H9 (cell line): ENCODE measurements around the gene CDH22. TPM values are rescaled to one million over a fixed set of nuclear protein-coding genes. Genes with fewer than 3 reads are reported as not detected.

Experiments used
- DNase-seq: peaks from one replicate; pipeline ENCODE4 v3.0.0-alpha.2; 2017
- H2AFZ ChIP-seq: one replicate; pipeline ENCODE4 v1.6.1; 2013; ENCODE audit warnings: mild to moderate bottlenecking, low read length, control low read depth, moderate library complexity
- H2AK5ac ChIP-seq: 2 replicates; pipeline ENCODE4 v1.6.1; 2013; ENCODE audit warnings: low read length, control low read depth, mixed read lengths; ENCODE audit not compliant: insufficient read length
- H2BK120ac ChIP-seq: one replicate; pipeline ENCODE4 v1.6.1; 2013; ENCODE audit warnings: low read depth, mild to moderate bottlenecking, low read length, control low read depth, inconsistent platforms; ENCODE audit not compliant: poor library complexity, severe bottlenecking
- H2BK12ac ChIP-seq: 2 replicates; pipeline ENCODE4 v1.6.1; 2013; ENCODE audit warnings: low read length, control low read depth, mixed read lengths, low read depth; ENCODE audit not compliant: insufficient read length
- H2BK15ac ChIP-seq: 2 replicates; pipeline ENCODE4 v1.6.1; 2013; ENCODE audit warnings: low read depth, low read length, control low read depth
- H2BK20ac ChIP-seq: one replicate; pipeline ENCODE4 v1.6.1; 2013; ENCODE audit warnings: low read depth, mild to moderate bottlenecking, low read length, control low read depth, inconsistent platforms; ENCODE audit not compliant: poor library complexity, severe bottlenecking
- H2BK5ac ChIP-seq: 2 replicates; pipeline ENCODE4 v1.6.1; 2013; ENCODE audit warnings: low read length, control low read depth, mixed read lengths; ENCODE audit not compliant: insufficient read length
- H3K14ac ChIP-seq: 2 replicates; pipeline ENCODE4 v1.6.1; 2013; ENCODE audit warnings: low read length, control low read depth; ENCODE audit not compliant: insufficient read depth
- H3K18ac ChIP-seq: 2 replicates; pipeline ENCODE4 v1.6.1; 2013; ENCODE audit warnings: low read depth, mild to moderate bottlenecking, mixed read lengths, low read length, control low read depth; ENCODE audit not compliant: insufficient read length
- H3K23ac ChIP-seq: 2 replicates; pipeline ENCODE4 v1.6.1; 2013; ENCODE audit warnings: low read length, control low read depth, mixed read lengths, low read depth; ENCODE audit not compliant: insufficient read length
- H3K23me2 ChIP-seq: 2 replicates; pipeline ENCODE4 v1.6.1; 2013; ENCODE audit warnings: low read depth, mild to moderate bottlenecking, mixed read lengths, low read length, control low read depth; ENCODE audit not compliant: insufficient read length, poor library complexity, severe bottlenecking
- H3K27ac ChIP-seq: 2 replicates; pipeline ENCODE4 v1.5.1; 2013; ENCODE audit warnings: low read length, control low read depth, mixed read lengths, low read depth; ENCODE audit not compliant: insufficient read length
- H3K27me3 ChIP-seq: 2 replicates; pipeline ENCODE4 v1.6.1; 2013; ENCODE audit warnings: low read length, control low read depth, inconsistent platforms; ENCODE audit not compliant: insufficient read depth
- H3K4ac ChIP-seq: 2 replicates; pipeline ENCODE4 v1.6.1; 2013; ENCODE audit warnings: low read depth, mild to moderate bottlenecking, control low read depth, inconsistent platforms, low read length, moderate library complexity
- H3K4me1 ChIP-seq: 2 replicates; pipeline ENCODE4 v1.6.1; 2013; ENCODE audit warnings: low read length, control low read depth, inconsistent platforms; ENCODE audit not compliant: insufficient read depth
- H3K4me2 ChIP-seq: 2 replicates; pipeline ENCODE4 v1.6.1; 2013; ENCODE audit warnings: low read length, control low read depth, mixed read lengths; ENCODE audit not compliant: insufficient read length, insufficient read depth
- H3K56ac ChIP-seq: 2 replicates; pipeline ENCODE4 v1.6.1; 2013; ENCODE audit warnings: low read depth, mild to moderate bottlenecking, mixed read lengths, low read length, control low read depth; ENCODE audit not compliant: insufficient read length
- H3K79me1 ChIP-seq: 2 replicates; pipeline ENCODE4 v1.6.1; 2013; ENCODE audit warnings: low read depth, mild to moderate bottlenecking, moderate library complexity, low read length, control low read depth, inconsistent platforms; ENCODE audit not compliant: insufficient read depth, poor library complexity, severe bottlenecking
- H3K79me2 ChIP-seq: 2 replicates; pipeline ENCODE4 v1.6.1; 2013; ENCODE audit warnings: low read length, control low read depth, inconsistent platforms; ENCODE audit not compliant: insufficient read depth
- H3K9ac ChIP-seq: 2 replicates; pipeline ENCODE4 v1.6.1; 2013; ENCODE audit warnings: low read length, control low read depth, mixed read lengths; ENCODE audit not compliant: insufficient read length; ENCODE audit errors: extremely low read depth
- H3K9me3 ChIP-seq: one replicate; pipeline ENCODE4 v1.6.1; 2013; ENCODE audit warnings: low read depth, low read length, inconsistent platforms; ENCODE audit not compliant: control insufficient read depth
- H3T11ph ChIP-seq: one replicate; pipeline ENCODE4 v1.6.1; 2013; ENCODE audit warnings: mild to moderate bottlenecking, low read length, control low read depth, inconsistent platforms
- H4K20me1 ChIP-seq: one replicate; pipeline ENCODE4 v1.6.1; 2013; ENCODE audit not compliant: control insufficient read depth, insufficient read length, insufficient read depth
- H4K5ac ChIP-seq: 2 replicates; pipeline ENCODE4 v1.6.1; 2013; ENCODE audit warnings: low read depth, mild to moderate bottlenecking, mixed read lengths, low read length, control low read depth; ENCODE audit not compliant: insufficient read length
- H4K8ac ChIP-seq: replicated peaks from 2 replicates; pipeline ENCODE4 v1.6.1; 2013; ENCODE audit warnings: low read length, control low read depth, mixed read lengths, low read depth; ENCODE audit not compliant: insufficient read length
- H4K91ac ChIP-seq: 2 replicates; pipeline ENCODE4 v1.6.1; 2013; ENCODE audit warnings: low read depth, mild to moderate bottlenecking, moderate library complexity, mixed read lengths, low read length, control low read depth; ENCODE audit not compliant: insufficient read length
- H3K27ac Mint-ChIP-seq, 3 experiments: 2 replicates in 2 of 3; 3 replicates in 1 of 3; pipeline ENCODE4 v1.8.0; 2020 to 2021; ENCODE audit warnings: mixed read lengths in 3 of 3, mild to moderate bottlenecking in 1 of 3, moderate library complexity in 1 of 3
- H3K27me3 Mint-ChIP-seq: 2 replicates; pipeline ENCODE4 v1.8.0; 2021; ENCODE audit warnings: low read depth, mild to moderate bottlenecking, moderate library complexity, mixed read lengths
- H3K36me3 Mint-ChIP-seq, 3 experiments: 2 replicates in 2 of 3; 3 replicates in 1 of 3; pipeline ENCODE4 v1.8.0; 2020 to 2021; ENCODE audit warnings: low read depth in 3 of 3, mixed read lengths in 3 of 3; ENCODE audit not compliant: insufficient read depth in 1 of 3
- H3K4me1 Mint-ChIP-seq, 2 experiments: 2 replicates each; pipeline ENCODE4 v1.8.0; 2020; ENCODE audit warnings: mixed read lengths in 2 of 2
- H3K4me3 Mint-ChIP-seq, 2 experiments: 2 replicates in 1 of 2; 3 replicates in 1 of 2; pipeline ENCODE4 v1.8.0; 2020 to 2021; ENCODE audit warnings: mild to moderate bottlenecking in 2 of 2, mixed read lengths in 2 of 2, moderate library complexity in 1 of 2
- H3K9me3 Mint-ChIP-seq, 2 experiments: 2 replicates in 1 of 2; 3 replicates in 1 of 2; pipeline ENCODE4 v1.8.0; 2020; ENCODE audit warnings: mild to moderate bottlenecking in 2 of 2, mixed read lengths in 2 of 2, moderate library complexity in 1 of 2
- WGBS: extraction: QIAGEN DNeasy Blood & Tissue Kit; methylation state at CpG from one replicate; pipeline ENCODE4 v1.1.7; 2013; ENCODE audit warnings: missing lambda C conversion rate, low lambda C conversion rate, mixed read lengths; ENCODE audit not compliant: insufficient read length; ENCODE audit errors: extremely low coverage; 5-methylcytosine and 5-hydroxymethylcytosine counted together
- total RNA-seq: library from RNA; stranded (reverse); gene quantifications from 2 replicates; pipeline ENCODE4 v1.2.1, GENCODE V29; 2021
- TF ChIP-seq, protein P1 (sequence below): fragments of 200-600 bp; sonication (generic); conservative IDR thresholded peaks from 3 replicates; pipeline ENCODE4 v1.8.0; 2021; ENCODE audit warnings: antibody characterized with exemption, mild to moderate bottlenecking

Gene CDH22
- total RNA-seq, 1 experiment from 2014 or later, result not detected

DNA sequence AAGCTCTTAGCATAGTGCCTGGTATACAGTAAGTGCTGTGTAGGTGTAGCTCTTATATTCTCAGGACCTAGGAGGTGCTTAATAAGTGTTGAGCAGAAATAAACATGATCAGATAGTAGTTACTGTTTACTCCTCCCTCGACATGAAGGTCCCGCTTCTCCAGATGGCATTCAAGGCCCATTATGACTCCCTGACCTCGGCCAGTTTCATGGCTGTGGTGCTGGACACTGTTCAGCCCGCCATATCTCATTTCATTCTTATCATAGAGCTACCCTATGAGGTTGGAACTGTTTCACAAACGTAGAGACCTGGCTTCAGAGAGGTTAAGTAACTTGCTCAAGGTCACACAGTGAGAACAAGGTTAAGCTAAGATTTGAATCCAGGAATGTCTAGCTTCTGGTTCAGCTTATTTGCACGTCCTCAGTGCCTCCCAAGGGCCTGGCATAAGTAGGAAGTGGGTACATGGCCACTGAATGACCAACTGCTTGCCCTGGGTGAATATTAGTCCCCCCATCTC, 151.2 kb downstream of the CDH22 start:
- Mint-ChIP-seq H3K4me3 (no peak overlapping the region; a peak in 1 of 5 replicates), H3K9me3 (no peaks in the 10 kb centered on the region), H3K4me1 (peaks cover 0 to 17% of the 10 kb centered on the region in 2 experiments; a peak in 2 of 4 replicates), H3K36me3 (no peaks in the 10 kb centered on the region), H3K27me3 (peaks cover 10% of the 10 kb centered on the region), H3K27ac (no peak overlapping the region; a peak in 1 of 7 replicates)
- Histone ChIP-seq H4K20me1 (no peaks in the 10 kb centered on the region), H3K4me2 (no peak overlapping the region), H3K4ac (no peak overlapping the region), H4K5ac (no peak overlapping the region), H3T11ph (no peak overlapping the region), H2AFZ (no peak overlapping the region), H3K18ac (no peak overlapping the region), H2BK120ac (no peak overlapping the region), H3K27ac (no peak overlapping the region), H3K4me1 (no peaks in the 10 kb centered on the region), H2BK5ac (no peak overlapping the region), H3K56ac (no peak overlapping the region), H2BK15ac (no peak overlapping the region), H4K91ac (no peak overlapping the region), H3K14ac (no peak overlapping the region), H3K23ac (no peak overlapping the region), H2AK5ac (no peak overlapping the region), H2BK12ac (no peak overlapping the region), H3K9ac (no peak overlapping the region), H3K23me2 (no peaks in the 10 kb centered on the region), H3K79me1 (no peaks in the 10 kb centered on the region), H3K27me3 (no peaks in the 10 kb centered on the region), H4K8ac (no peak overlapping the region), H3K79me2 (no peaks in the 10 kb centered on the region), H2BK20ac (no peak overlapping the region), H3K9me3 (no peaks in the 10 kb centered on the region)
- no CpG with 5 or more reads among the region's 6 CpGs for WGBS
- TF ChIP-seq, protein P1, sequence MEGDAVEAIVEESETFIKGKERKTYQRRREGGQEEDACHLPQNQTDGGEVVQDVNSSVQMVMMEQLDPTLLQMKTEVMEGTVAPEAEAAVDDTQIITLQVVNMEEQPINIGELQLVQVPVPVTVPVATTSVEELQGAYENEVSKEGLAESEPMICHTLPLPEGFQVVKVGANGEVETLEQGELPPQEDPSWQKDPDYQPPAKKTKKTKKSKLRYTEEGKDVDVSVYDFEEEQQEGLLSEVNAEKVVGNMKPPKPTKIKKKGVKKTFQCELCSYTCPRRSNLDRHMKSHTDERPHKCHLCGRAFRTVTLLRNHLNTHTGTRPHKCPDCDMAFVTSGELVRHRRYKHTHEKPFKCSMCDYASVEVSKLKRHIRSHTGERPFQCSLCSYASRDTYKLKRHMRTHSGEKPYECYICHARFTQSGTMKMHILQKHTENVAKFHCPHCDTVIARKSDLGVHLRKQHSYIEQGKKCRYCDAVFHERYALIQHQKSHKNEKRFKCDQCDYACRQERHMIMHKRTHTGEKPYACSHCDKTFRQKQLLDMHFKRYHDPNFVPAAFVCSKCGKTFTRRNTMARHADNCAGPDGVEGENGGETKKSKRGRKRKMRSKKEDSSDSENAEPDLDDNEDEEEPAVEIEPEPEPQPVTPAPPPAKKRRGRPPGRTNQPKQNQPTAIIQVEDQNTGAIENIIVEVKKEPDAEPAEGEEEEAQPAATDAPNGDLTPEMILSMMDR, result no peak
- no peak for DNase-seq
